ENCODE data around the gene SEC24B.

- TF ChIP-seq POLR2A (IDR thresholded peaks at IDR 0.05) (no peak), POLR2AphosphoS5 (IDR thresholded peaks at IDR 0.05) (no peak), CTCF (IDR thresholded peaks at IDR 0.05) (no peak), EP300 (IDR thresholded peaks at IDR 0.05) (no peak)
These were observed 18.1 kb downstream of the SEC24B start for GRCh38 chr4:109451544-109452273.
